8988T (cell line): Measurements from ENCODE around the gene CKB.

Experiments
- DNase-seq: peaks from one replicate; pipeline ENCODE4 v3.0.0; 2011

CKB gene

DNA sequence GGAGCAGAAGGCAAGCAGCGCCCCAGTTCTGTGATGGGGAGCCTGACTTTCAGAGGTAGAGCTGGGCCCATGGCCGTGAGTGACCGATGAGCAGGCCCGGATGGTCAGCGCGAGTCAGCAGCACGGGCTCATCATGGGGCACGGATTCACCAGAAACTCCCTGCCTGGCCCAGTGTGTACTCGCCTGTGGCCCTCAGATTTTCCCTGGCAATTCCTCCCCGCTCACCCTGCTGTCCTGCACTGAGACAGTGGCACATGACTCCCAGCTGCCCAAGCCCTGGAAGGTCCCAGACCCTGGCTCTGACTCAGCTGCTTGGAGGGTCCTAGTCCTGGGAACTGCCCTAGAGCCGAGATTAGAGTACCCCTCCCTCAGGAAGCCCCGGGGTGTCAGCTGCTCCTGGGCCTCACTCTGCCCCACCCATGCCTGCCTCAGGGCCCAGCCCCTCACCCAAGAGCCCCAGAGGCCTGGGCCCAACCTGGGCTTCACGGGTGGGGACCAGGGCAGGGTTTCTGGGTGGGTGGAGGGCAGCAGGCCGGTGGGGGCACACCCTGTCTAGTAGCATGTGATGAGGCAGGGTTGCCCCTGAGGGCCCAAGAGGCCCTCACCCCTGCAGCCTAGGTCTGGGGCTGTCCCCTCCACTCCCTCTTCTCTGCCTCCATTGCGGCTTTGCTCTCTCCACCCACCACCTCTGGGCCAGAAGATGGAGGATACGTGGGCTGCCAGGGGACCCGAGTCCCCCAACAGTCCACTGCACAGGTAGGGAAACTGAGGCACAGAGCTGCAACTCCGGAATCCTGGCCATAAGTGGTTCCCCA, 14.8 kb upstream of the CKB start:
- DNase-seq = no peak

DNA sequence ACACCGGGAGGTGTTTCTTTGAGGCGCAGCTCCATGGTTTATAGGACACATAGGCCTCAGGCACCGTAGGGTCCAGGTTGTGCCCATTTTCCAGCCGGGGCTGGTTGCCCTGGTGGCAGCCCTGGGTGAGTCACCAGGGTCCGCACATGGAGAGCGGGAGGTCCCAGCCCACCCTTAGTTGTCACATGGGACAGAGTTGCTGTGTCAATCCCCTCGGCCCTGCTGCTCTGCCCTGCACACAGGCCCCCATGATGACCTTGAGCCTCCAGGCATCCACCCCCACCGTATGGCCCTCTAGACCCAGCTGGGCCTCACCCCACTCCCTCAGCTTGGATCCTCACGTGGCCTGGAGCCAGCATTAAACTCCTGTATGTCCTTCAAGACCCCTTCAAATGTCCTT, 14.1 kb upstream of the CKB start:
- no peak for DNase-seq

DNA sequence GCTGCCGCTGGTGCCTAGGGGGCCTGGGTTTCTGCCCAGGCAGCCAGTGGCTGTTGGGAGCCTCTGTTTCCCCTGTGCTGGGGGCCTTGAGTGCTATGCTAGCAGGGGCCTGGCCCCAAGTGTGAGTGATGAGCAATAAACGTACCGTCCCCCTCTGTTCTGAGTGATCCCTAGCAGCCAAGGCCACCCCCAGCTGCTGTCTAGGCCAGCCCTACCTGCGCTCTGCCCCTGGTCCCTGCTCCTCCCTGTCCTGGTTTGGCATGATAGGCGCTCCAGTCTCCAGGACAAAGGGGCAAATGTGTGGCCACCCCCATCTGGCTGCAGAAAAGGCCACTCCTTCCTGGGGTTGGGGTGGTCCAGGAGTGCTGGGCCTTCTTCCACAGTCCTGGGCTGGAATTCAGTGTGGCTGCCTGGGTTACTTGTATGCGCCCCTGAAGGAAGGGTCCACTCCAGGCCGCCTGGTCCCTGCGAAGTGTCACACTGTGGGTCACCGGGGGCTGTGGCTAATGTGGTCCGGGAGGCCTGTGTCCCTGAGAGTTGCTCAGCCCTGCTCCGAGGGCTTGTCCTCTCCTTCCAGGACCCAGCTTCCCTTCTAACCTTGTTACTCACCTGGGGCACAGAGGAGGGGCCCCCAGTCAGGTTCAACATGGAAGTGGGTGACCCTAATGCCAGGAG, 13.4 kb upstream of the CKB start:
- no peak for DNase-seq

- no peak for DNase-seq
Measured at GRCh38 chr14:103535081-103535890, 12.7 kb upstream of the CKB start.

DNA sequence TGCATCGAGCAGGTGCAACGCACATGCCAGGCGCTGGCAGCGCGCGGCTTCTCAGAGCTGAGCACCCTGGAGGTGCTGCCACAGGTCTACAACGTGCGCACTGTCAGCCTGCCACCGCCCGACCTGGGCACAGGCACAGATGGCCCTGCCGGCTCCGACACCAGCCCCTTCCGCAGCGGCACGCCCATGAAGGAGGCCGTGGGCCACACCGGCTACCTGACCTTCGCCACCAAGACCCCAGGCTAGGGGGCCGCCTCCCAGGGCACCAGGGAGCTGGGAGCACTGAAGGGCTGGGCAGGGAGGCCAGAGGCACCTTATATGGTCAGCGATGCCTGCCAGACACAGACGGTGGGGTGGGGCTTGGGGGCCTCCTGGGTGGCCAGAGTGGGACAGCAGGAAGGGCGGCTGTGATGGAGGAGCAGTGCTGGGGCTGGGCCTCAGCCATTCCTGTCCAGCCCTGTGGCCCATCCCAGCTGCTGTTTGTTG, 12.0 kb upstream of the CKB start:
- DNase-seq = no peak

DNA sequence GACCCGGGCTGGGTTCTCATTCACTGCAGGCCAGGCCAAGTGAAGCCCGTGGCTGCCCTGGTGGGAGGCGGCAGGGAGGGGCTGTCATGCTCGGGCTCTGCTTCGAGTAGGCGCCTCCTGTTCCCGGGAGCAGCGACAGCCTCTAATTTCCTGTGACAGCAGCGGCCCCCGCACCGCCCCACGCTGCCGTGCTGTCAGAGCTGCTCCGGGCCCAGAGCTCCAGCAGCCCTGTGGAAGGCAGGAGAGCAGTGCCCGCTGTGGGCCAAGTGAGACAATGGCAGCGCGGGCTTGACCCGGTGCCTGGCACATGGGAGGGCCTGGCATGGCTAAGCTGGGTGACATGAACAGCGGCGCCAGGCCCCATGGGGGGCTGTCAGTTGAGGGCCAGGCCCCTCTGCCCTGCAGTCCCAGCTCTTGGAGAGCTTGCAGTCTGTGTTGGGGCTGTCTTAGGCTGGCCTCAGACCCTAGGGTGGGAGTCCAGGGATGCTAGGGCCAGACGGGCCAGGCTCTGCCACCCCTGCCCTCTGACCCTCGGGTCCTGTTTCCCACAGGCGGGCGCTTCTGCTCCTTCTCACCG, 11.5 kb upstream of the CKB start:
- no peak for DNase-seq

- no peak for DNase-seq
Measured at GRCh38 chr14:103533137-103533998, 10.7 kb upstream of the CKB start.

GRCh38 chr14:103532216-103533136, 9.8 kb upstream of the CKB start:
- DNase-seq = no peak

DNA sequence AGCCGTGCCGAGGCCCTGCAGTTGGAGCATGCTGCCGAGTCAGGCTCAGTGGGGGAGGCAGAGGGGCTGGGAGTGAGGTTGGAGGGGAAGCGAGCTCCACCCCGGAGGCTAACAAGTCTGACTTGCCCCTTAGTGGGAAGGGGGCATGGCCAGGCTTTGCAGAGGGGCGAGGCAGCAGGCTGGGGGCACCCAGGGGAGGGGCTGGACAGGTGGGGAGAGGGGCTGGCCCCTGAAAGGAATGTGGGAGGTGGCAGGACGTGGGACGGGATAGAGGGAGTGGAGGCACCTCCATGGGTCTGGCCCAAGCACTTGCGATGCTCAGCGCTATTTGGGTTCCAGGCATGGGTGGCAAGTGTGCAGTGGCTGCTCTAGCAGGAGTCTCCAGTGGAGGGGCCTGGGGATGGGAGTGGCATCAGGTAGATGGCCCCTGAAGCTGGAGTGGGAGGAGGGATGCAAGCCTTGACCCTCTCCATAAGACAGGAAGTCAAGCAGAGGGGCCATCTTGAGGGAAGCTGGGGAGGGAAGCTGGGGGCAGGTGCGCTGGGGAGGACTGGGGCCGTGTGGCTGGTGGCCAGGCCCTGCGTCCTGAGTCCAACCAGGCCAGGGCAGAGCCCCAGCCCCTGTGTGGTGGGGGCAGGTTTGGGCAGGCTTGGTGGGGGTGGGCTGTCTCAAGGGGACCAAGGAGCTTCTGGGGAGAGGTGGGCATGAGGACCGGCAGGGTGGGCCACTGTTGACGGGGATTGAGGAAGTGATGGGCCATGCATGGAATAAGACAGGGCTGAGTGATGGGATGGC, 9.0 kb upstream of the CKB start:
- DNase-seq = no peak

GRCh38 chr14:103530831-103531230, 8.2 kb upstream of the CKB start:
- no peak for DNase-seq

- no peak for DNase-seq
Measured at GRCh38 chr14:103530390-103530789, 7.8 kb upstream of the CKB start.

- DNase-seq = no peak
Measured at GRCh38 chr14:103529383-103530365, 7.0 kb upstream of the CKB start.

- peak; percentile 99 for DNase-seq
Measured at GRCh38 chr14:103528587-103529382, 6.2 kb upstream of the CKB start, which contains the start of gene TRMT61A. Gene TRMT61A, plus strand, starts transcription at chr14:103529196. Its CDS starts 783 bp downstream, at chr14:103529979.

DNA sequence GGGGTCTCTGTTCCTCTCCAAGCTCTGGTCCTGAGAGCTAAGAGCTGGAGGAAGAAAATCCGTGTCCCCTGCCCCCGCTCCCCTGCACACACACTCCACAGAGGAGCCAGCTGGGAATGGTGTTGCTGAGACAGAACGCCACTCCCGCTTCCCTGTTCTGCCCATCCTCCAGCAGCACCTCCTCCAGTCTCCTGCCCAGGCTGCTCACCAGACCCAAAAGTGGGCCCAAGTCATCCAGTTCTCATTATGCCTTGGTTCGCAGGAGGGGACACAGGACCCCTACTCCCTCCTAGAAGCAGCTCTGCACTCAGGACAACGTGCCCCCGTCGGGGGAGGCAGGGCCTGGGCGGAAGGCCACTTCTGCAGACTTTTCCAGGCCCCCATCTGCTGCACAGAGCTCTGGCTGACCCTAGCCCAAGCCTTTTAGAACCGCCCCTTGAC, 5.5 kb upstream of the CKB start:
- no peak for DNase-seq

DNA sequence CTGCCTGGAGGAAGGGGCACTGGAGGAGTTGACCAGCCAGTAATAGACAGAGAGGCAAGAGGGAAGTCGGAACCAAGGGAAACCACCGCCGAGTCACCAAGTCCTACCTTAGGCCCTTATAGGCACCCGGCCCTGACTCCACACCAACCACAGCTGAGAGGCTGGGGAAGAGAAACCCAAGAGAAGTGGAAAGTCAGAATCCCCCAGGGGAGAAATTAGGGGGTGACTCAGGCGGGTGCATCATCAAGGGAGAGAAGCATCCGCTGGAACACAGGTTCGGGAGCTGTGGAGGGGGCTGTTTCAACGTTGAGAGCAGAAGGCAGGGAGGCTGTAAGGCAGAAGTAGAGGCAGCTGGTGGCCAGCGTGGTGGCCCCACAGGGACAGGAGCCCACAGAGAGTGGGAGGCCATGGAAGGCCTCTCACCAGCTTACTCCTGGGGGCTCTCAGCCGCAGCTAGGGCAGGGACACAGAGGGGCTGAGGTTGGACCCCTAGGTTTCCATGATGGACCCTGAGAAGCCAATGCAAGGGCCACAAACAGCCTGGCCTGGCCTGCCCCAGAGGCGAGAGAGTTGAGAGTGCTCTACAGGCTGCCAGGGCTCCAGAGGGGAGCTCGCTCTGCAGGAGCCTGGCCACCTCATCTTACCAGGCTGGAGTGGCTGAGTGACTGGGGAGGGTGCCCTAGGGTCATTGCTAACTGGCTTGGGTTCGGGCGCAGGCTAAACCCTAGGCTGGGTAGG, 4.9 kb upstream of the CKB start:
- DNase-seq = no peak

- no peak for DNase-seq
Measured at GRCh38 chr14:103526914-103527248, 4.3 kb upstream of the CKB start.

DNA sequence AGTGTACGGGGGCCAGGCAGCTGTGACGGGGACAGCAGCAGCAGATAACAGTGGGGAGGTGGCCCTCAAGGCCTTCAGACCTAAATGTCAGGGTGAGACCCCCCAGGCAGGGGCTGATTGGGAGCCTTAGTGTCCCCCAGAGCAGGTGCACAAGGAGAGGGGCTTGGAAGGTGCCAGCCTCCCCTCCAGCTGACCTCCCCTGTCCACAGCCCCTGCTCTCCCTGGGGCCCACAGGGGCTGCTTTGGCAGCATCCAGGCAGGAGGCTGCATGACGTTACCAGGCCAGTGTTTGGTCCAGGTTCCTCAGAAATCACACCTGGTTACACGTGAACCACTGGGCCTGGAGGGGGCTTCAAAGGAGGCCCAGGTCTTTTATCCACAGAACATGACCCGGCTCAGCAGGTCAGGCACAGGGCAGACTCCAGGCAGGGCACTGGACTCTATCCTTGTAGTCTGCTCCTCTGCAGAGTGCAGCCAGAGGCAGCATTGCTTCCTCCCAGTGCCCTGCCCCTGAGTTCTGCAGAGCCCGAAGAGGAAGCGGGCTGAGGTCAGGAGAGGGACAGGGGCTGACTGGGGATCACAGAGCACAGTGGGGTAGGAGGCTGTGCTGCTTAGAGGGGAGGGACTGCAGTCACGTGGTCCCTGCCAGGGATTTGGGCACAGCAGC, 3.8 kb upstream of the CKB start:
- no peak for DNase-seq
